Suppressor macrophage (primary cell): Measurements from ENCODE around the gene RASGRP1.

ENCODE experiments used
- DNase-seq, 4 experiments: peaks; one replicate each; pipeline ENCODE4 v3.0.0-alpha.2; 2020 to 2022

Gene RASGRP1

GRCh38 chr15:38454696-38455090 is 109.9 kb downstream of the RASGRP1 start:
- DNase-seq, result no peak

GRCh38 chr15:38453971-38454695 is 110.5 kb downstream of the RASGRP1 start, which contains the start of gene FAM98B:
TSS of gene FAM98B (plus strand) at chr15:38454127. CDS start at chr15:38454162, 35 bp downstream.
- DNase-seq, result peak; percentile 88 to 97 (median 92)

GRCh38 chr15:38441130-38441519 is 123.5 kb downstream of the RASGRP1 start:
- DNase-seq, result no peak

- peak; percentile 58 to 73 (median 72) for DNase-seq
These were observed 124.1 kb downstream of the RASGRP1 start for GRCh38 chr15:38440353-38441129.
